Heart right ventricle (tissue), 16 donors: ENCODE measurements around the gene NHSL2. TPM values are rescaled to one million over a fixed set of nuclear protein-coding genes. Genes with fewer than 3 reads are reported as not detected.

Experiments
- ATAC-seq, 8 donors: fragments of 200-7000 bp; cut with Tn5 transposase; one replicate each; pipeline ENCODE4 v1.9.1; 2020; ENCODE audit warnings: mild to moderate bottlenecking in 8 of 8, moderate library complexity in 8 of 8, moderate number of reproducible peaks in 1 of 8
- DNase-seq, 2 donors: peaks; one replicate each; pipeline ENCODE4 v3.0.0-alpha.2; 2020
- H3K27ac ChIP-seq, 10 donors: fragments of 200-600 bp; sonication (generic) in 2 of 10; one replicate each; pipeline versions ENCODE4 v1.5.0 to v1.8.0; 2020 to 2022; ENCODE audit warnings: mild to moderate bottlenecking in 3 of 10
- H3K27me3 ChIP-seq, 7 donors: fragments of 200-600 bp; one replicate each; pipeline ENCODE4 v1.8.0; 2021 to 2022; ENCODE audit warnings: mild to moderate bottlenecking in 2 of 7
- H3K36me3 ChIP-seq, 9 donors: fragments of 200-600 bp; sonication (generic) in 1 of 9; one replicate each; pipeline versions ENCODE4 v1.5.0 to v1.8.0; 2020 to 2022; ENCODE audit warnings: mild to moderate bottlenecking in 2 of 9
- H3K4me1 ChIP-seq, 9 donors: fragments of 200-600 bp; sonication (generic) in 1 of 9; one replicate each; pipeline versions ENCODE4 v1.5.0 to v1.8.0; 2020 to 2022; ENCODE audit warnings: mild to moderate bottlenecking in 4 of 9
- H3K4me3 ChIP-seq, 10 donors: fragments of 200-600 bp; sonication (generic) in 2 of 10; one replicate each; pipeline versions ENCODE4 v1.5.0 to v1.8.0; 2020 to 2022; ENCODE audit warnings: mild to moderate bottlenecking in 7 of 10, moderate library complexity in 2 of 10
- H3K9me3 ChIP-seq, 11 donors: fragments of 200-600 bp in 10 of 11; sonication (generic) in 2 of 11; one replicate each; pipeline versions ENCODE4 v1.5.0 to v1.8.0; 2013 to 2022; ENCODE audit warnings: mild to moderate bottlenecking in 2 of 11, control low read depth in 1 of 11, moderate library complexity in 1 of 11
- CTCF ChIP-seq, 9 donors: fragments of 200-600 bp; sonication (generic) in 2 of 9; IDR thresholded peaks; one replicate each; pipeline versions ENCODE4 v1.5.0 to v1.8.0; 2021 to 2022; ENCODE audit warnings: antibody characterized with exemption in 9 of 9, mild to moderate bottlenecking in 5 of 9, moderate library complexity in 1 of 9
- whole genome bisulfite sequencing, 2 donors: extraction: QIAGEN DNeasy Blood & Tissue Kit; methylation state at CpG; one replicate each; pipeline ENCODE4 v1.1.7; 2013; ENCODE audit warnings: inconsistent platforms in 1 of 2; 5-methylcytosine and 5-hydroxymethylcytosine counted together
- intact Hi-C, 10 donors: fragments of 100-400 bp; cut with DNase I; formaldehyde crosslinking; loops; one replicate each; pipeline versions ENCODE4 v1.11.1 to v1.14.2; 2022
- polyA plus RNA-seq, 2 donors: library from polyadenylated mRNA; stranded (reverse); fragments of 200-250 nt; gene quantifications; one replicate each; pipeline ENCODE4 v1.2.3, GENCODE V29; 2013
- total RNA-seq, 10 donors: library from RNA; stranded (reverse); fragmentation: NEBNext Ultra II Directional in 3 of 10; extraction: Animal tissue kit (Norgen Biotek cat#: 25700) in 3 of 10; gene quantifications; one replicate each; pipeline versions ENCODE4 v1.2.1 to v1.2.4, GENCODE V29; 2021 to 2023
- donor health status: Arrhythmogenic right ventricular cardiomyopathy.
- donor health status: ischemic (EF 13 %, LVEDD 7.1; RV severe dilation, severe dysfunction).
- donor health status: healthy with polysubstance abuse.
- donor health status: DM: no; HTN: yes; CAD: no.
- donor health status: DM: no; HTN: no; CAD: no.
- donor health status: ischemic (EF 25% LVEDD 6.9; RV normal size, moderate dysfunction).
- donor health status: ischemic (EF 25% LVEDD 5.7; RV mildly dilated, moderate dysfunction).
- donor health status: healthy.
- donor health status: DM: yes; HTN: yes; CAD: no.
- donor health status: Ischemic cardiomyopathy.
- donor health status: ischemic (EF 35%, LVEDD 5.7; RV mildly dilated, moderate dysfunction).
- donor health status: nonischemic (EF 11% LVEDD 7.7; RV severe dilation, severe dysfunction).
- donor health status: DM: yes; HTN: yes; CAD: no.
- donor health status: PGD.
- donor health status: ischemic (EF 29% LVEDD 5.4; RV normal size, mild dysfunction).
- donor health status: nonischemic (EF 23%, LVEDD 6.1; RV moderate dilation, normal function).

The NHSL2 gene
- total and polyA plus RNA-seq, 12 donors = 0.86 to 8.4 (median 6.2) TPM

GRCh38 chrX:72108666-72109065, 198.0 kb downstream of the NHSL2 start:
- intact Hi-C loops = no loop called here
- H3K9me3 ChIP-seq = no peaks in the 10 kb centered on the region
- TF ChIP-seq CTCF (IDR thresholded peaks at IDR 0.05) = no peak
- H3K27me3 ChIP-seq = peaks cover 0 to 77% (median 0%) of the 10 kb centered on the region in 7 donors
- H3K4me1 ChIP-seq = peaks cover 0 to 8% (median 0%) of the 10 kb centered on the region in 9 donors
- no peaks in the 10 kb centered on the region for H3K36me3 ChIP-seq
- ATAC-seq (no peak), DNase-seq (no peak)
- peak overlapping the region in 1 of 10 donors; percentile 61 for H3K27ac ChIP-seq
- no peak overlapping the region for H3K4me3 ChIP-seq
- 93 to 95% methylated on average over 10 of the region's 10 CpGs for WGBS, 2 donors

GRCh38 chrX:72110051-72110875, 199.6 kb downstream of the NHSL2 start:
- Histone ChIP-seq H3K36me3 (no peaks in the 10 kb centered on the region), H3K9me3 (no peaks in the 10 kb centered on the region), H3K27ac (no peak overlapping the region), H3K4me1 (peaks cover 0 to 22% (median 5%) of the 10 kb centered on the region in 9 donors), H3K27me3 (peaks cover 0 to 70% (median 0%) of the 10 kb centered on the region in 7 donors), H3K4me3 (no peak overlapping the region)
- 73 to 77% methylated on average over 13 of the region's 13 CpGs for WGBS, 2 donors
- TF ChIP-seq CTCF (IDR thresholded peaks at IDR 0.05) = no peak
- ATAC-seq (no peak), DNase-seq (no peak)
- intact Hi-C loops = no loop called here

DNA sequence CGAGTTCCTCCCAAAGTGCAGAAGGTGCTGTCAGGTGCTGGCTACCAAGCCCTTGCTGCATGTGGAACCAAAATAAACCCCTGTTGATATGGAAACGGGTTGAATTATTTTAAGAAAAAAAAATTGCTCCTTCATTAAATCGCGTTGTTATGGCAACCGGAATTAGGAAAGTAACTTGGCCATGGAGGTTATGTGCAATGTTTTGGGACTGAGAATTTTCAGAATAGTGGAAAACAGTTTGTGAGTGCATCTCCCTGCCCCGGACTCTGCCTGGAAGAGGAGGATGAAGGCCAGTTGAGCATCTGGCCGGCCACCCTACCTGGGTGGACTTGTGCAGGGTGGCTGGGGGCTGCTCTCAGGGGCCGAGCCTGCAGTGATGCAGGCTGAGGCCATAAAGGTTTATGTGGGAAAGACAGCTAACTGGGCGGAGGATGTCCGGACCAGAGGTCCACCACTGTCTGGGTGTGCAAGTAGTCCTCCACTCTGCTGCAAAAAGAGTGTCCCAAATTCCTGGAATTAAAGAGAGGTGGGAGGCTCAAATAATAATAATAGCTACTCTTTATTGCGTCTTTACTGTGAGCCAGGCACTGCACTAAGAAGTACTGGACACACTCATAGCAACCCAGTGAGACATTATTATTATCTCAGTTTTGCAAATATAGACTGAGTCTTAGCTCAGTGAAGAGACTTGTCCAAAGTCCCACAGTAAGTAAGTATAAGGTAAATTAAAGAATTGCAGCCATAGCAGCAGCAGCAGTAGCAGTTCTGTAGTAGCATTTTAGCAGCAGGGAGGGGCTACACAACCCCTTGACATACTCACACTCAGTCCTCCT, 200.4 kb downstream of the NHSL2 start:
- H3K36me3 ChIP-seq = no peaks in the 10 kb centered on the region
- no peak for TF ChIP-seq CTCF (IDR thresholded peaks at IDR 0.05)
- peaks cover 0 to 73% (median 0%) of the 10 kb centered on the region in 7 donors for H3K27me3 ChIP-seq
- 88 to 93% methylated on average over 11 of the region's 11 CpGs for WGBS, 2 donors
- no peak overlapping the region for H3K4me3 ChIP-seq
- H3K4me1 ChIP-seq = peaks cover 0 to 22% (median 5%) of the 10 kb centered on the region in 9 donors
- H3K27ac ChIP-seq = no peak overlapping the region
- ATAC-seq = no peak
- DNase-seq = no peak
- H3K9me3 ChIP-seq = no peaks in the 10 kb centered on the region
- intact Hi-C loops = no loop called here

GRCh38 chrX:72113461-72113860, 202.8 kb downstream of the NHSL2 start:
- no peaks in the 10 kb centered on the region for H3K36me3 ChIP-seq
- DNase-seq = no peak
- ATAC-seq = no peak
- no peak overlapping the region for H3K4me3 ChIP-seq
- no peak overlapping the region for H3K27ac ChIP-seq
- peaks cover 0 to 19% (median 5%) of the 10 kb centered on the region in 9 donors for H3K4me1 ChIP-seq
- no peak for TF ChIP-seq CTCF (IDR thresholded peaks at IDR 0.05)
- intact Hi-C loops = no loop called here
- WGBS, 2 donors = 93 to 94% methylated on average over 6 of the region's 6 CpGs
- H3K9me3 ChIP-seq = no peaks in the 10 kb centered on the region
- peaks cover 0 to 70% (median 0%) of the 10 kb centered on the region in 7 donors for H3K27me3 ChIP-seq
